ENCODE measurements around the gene CBFA2T2. TPM values are rescaled to one million over a fixed set of nuclear protein-coding genes. Genes with fewer than 3 reads are reported as not detected.

The CBFA2T2 gene
- total RNA-seq, 1 experiment from 2014 or later, result 15.4 TPM

GRCh38 chr20:33654680-33655161, 164.8 kb downstream of the CBFA2T2 start:
- Mint-ChIP-seq H3K27ac (ENCODE audit: low read depth, unreplicated experiment) (no peak overlapping the region), H3K4me1 (ENCODE audit: insufficient read depth, unreplicated experiment) (no peaks in the 10 kb centered on the region), H3K9me3 (ENCODE audit: unreplicated experiment) (no peaks in the 10 kb centered on the region), H3K4me3 (ENCODE audit: unreplicated experiment) (no peak overlapping the region), H3K36me3 (ENCODE audit: insufficient read depth, unreplicated experiment) (peaks cover 14% of the 10 kb centered on the region), H3K27me3 (ENCODE audit: insufficient read depth, unreplicated experiment) (no peaks in the 10 kb centered on the region)
- BruUV-seq (replicated peaks), result no TSS peak
- TF ChIP-seq, protein P1, sequence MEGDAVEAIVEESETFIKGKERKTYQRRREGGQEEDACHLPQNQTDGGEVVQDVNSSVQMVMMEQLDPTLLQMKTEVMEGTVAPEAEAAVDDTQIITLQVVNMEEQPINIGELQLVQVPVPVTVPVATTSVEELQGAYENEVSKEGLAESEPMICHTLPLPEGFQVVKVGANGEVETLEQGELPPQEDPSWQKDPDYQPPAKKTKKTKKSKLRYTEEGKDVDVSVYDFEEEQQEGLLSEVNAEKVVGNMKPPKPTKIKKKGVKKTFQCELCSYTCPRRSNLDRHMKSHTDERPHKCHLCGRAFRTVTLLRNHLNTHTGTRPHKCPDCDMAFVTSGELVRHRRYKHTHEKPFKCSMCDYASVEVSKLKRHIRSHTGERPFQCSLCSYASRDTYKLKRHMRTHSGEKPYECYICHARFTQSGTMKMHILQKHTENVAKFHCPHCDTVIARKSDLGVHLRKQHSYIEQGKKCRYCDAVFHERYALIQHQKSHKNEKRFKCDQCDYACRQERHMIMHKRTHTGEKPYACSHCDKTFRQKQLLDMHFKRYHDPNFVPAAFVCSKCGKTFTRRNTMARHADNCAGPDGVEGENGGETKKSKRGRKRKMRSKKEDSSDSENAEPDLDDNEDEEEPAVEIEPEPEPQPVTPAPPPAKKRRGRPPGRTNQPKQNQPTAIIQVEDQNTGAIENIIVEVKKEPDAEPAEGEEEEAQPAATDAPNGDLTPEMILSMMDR (IDR thresholded peaks at IDR 0.05; ENCODE audit: unreplicated experiment), result no peak
- ChIA-PET CTCF (interaction anchor here (0.6 to 5.6 kb wide), 10 partner anchors 10 to 475 kb away, joined by 3 to 28 read pairs (median 4); partner anchors contain the start of gene ACTL10), POLR2A (interaction anchor here (0.9 to 2.8 kb wide), 4 partner anchors 12 to 195 kb away, joined by 3 to 18 read pairs (median 4); partner anchors contain the start of genes ACTL10 and ZNF341)
- DNase-seq (ENCODE audit: unreplicated experiment), result no peak
- intact Hi-C loops (cut with micrococcal nuclease), result no loop called here

DNA sequence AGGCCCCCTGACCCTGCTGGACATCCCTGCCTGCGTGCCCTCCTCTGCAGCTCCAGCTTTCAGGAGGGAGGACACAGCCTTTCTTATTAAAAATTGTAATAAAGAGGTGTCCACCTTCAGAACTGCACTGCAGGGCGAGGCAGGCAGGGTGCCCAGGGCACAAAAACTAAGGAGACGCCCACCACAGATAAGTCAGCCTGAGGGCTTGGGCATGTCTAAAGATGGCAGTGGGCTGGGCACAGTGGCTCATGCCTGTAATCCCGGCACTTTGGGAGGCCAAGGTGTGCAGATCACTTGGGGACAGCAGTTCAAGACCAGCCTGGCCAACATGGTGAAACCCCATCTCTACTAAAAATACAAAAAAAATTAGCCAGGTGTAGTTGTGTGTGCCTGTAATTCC, 165.3 kb downstream of the CBFA2T2 start:
- ChIA-PET CTCF (interaction anchor here (0.6 to 5.6 kb wide), 4 partner anchors 9 to 198 kb away, joined by 3 to 28 read pairs (median 9); partner anchors contain the start of gene ACTL10), POLR2A (interaction anchor here (0.9 to 2.8 kb wide), 3 partner anchors 12 to 195 kb away, joined by 3 to 18 read pairs (median 4); partner anchors contain the start of genes ACTL10 and ZNF341)
- Mint-ChIP-seq H3K4me3 (ENCODE audit: unreplicated experiment) (no peak overlapping the region), H3K36me3 (ENCODE audit: insufficient read depth, unreplicated experiment) (peaks cover 14% of the 10 kb centered on the region), H3K4me1 (ENCODE audit: insufficient read depth, unreplicated experiment) (no peaks in the 10 kb centered on the region), H3K27ac (ENCODE audit: low read depth, unreplicated experiment) (no peak overlapping the region), H3K27me3 (ENCODE audit: insufficient read depth, unreplicated experiment) (no peaks in the 10 kb centered on the region), H3K9me3 (ENCODE audit: unreplicated experiment) (no peaks in the 10 kb centered on the region)
- no peak for DNase-seq (ENCODE audit: unreplicated experiment)
- no TSS peak for BruUV-seq (replicated peaks)
- TF ChIP-seq, protein P1 (IDR thresholded peaks at IDR 0.05; ENCODE audit: unreplicated experiment), result no peak
- intact Hi-C loops (cut with micrococcal nuclease), result no loop called here

GRCh38 chr20:33656010-33656782, 166.3 kb downstream of the CBFA2T2 start:
- H3K36me3 Mint-ChIP-seq (ENCODE audit: insufficient read depth, unreplicated experiment), result peaks cover 14% of the 10 kb centered on the region
- no peaks in the 10 kb centered on the region for H3K9me3 Mint-ChIP-seq (ENCODE audit: unreplicated experiment)
- BruUV-seq (replicated peaks), result no TSS peak
- intact Hi-C loops (cut with micrococcal nuclease), result no loop called here
- TF ChIP-seq, protein P1 (IDR thresholded peaks at IDR 0.05; ENCODE audit: unreplicated experiment), result no peak
- POLR2A ChIA-PET, result interaction anchor here (0.7 to 1.3 kb wide), 3 partner anchors 9 to 12 kb away, joined by 3 read pairs; no protein-coding TSS in a partner anchor
- CTCF ChIA-PET, result interaction anchor here (0.6 to 3.4 kb wide), 2 partner anchors 199 to 1536 kb away, joined by 3 to 15 read pairs; no protein-coding TSS in a partner anchor
- H3K4me1 Mint-ChIP-seq (ENCODE audit: insufficient read depth, unreplicated experiment), result no peaks in the 10 kb centered on the region
- no peak overlapping the region for H3K4me3 Mint-ChIP-seq (ENCODE audit: unreplicated experiment)
- no peaks in the 10 kb centered on the region for H3K27me3 Mint-ChIP-seq (ENCODE audit: insufficient read depth, unreplicated experiment)
- no peak overlapping the region for H3K27ac Mint-ChIP-seq (ENCODE audit: low read depth, unreplicated experiment)
- DNase-seq (ENCODE audit: unreplicated experiment), result no peak
